SU-DHL-6 (cell line): Measurements from ENCODE around the gene NAV1.

ENCODE experiments used
- H2AFZ ChIP-seq: fragments of 200-600 bp; sonication (generic); 2 replicates; pipeline ENCODE4 v1.6.1; 2014; ENCODE audit warnings: low read depth, mild to moderate bottlenecking, moderate library complexity, mixed read lengths, antibody characterized with exemption, low read length; ENCODE audit not compliant: severe bottlenecking
- H3F3A ChIP-seq: fragments of 200-600 bp; shearing (Covaris generic); 2 replicates; pipeline ENCODE4 v1.6.0; 2016; ENCODE audit warnings: antibody characterized with exemption, mild to moderate bottlenecking; ENCODE audit not compliant: insufficient read depth
- H3K27ac ChIP-seq: fragments of 200-600 bp; sonication (generic); 2 replicates; pipeline ENCODE4 v1.5.1; 2016; ENCODE audit warnings: low read depth, mild to moderate bottlenecking, low read length, moderate library complexity, mixed read lengths
- H3K27me3 ChIP-seq: fragments of 200-600 bp; sonication (generic), shearing (Covaris generic); 2 replicates; pipeline ENCODE4 v1.6.0; 2014; ENCODE audit warnings: mild to moderate bottlenecking, low read length
- H3K36me3 ChIP-seq: fragments of 200-600 bp; sonication (generic); 2 replicates; pipeline ENCODE4 v1.6.1; 2014; ENCODE audit warnings: mild to moderate bottlenecking, low read length, mixed read lengths
- H3K4me2 ChIP-seq: fragments of 300-600, 200-600 bp; shearing (Covaris generic), sonication (generic); 2 replicates; pipeline ENCODE4 v1.6.0; 2014; ENCODE audit warnings: low read length, low read depth, mild to moderate bottlenecking; ENCODE audit not compliant: poor library complexity, severe bottlenecking
- H3K4me3 ChIP-seq: fragments of 200-600 bp; sonication (generic); 2 replicates; pipeline ENCODE4 v1.5.1; 2014; ENCODE audit warnings: antibody characterized with exemption, low read length, mild to moderate bottlenecking, mixed read lengths; ENCODE audit not compliant: insufficient read depth, poor library complexity, severe bottlenecking
- H3K79me2 ChIP-seq: fragments of 200-600 bp; sonication (generic); 2 replicates; pipeline ENCODE4 v1.6.1; 2014; ENCODE audit warnings: mild to moderate bottlenecking, low read length, moderate library complexity; ENCODE audit not compliant: insufficient read depth
- H3K9ac ChIP-seq: fragments of 200-600 bp; sonication (generic); 2 replicates; pipeline ENCODE4 v1.7.0; 2014; ENCODE audit warnings: mild to moderate bottlenecking, low read length
- H3K9me2 ChIP-seq: fragments of 200-600 bp; sonication (generic); replicated peaks from 2 replicates; pipeline ENCODE4 v1.6.1; 2014; ENCODE audit warnings: low read length; ENCODE audit not compliant: insufficient read depth
- H3K9me3 ChIP-seq: fragments of 200-600 bp; sonication (generic); 2 replicates; pipeline ENCODE4 v1.6.1; 2014; ENCODE audit warnings: low read length, mixed read lengths; ENCODE audit not compliant: insufficient read depth
- H4K20me1 ChIP-seq: fragments of 200-600 bp; sonication (generic); 2 replicates; pipeline ENCODE4 v1.6.1; 2014; ENCODE audit warnings: low read depth, mild to moderate bottlenecking, antibody characterized with exemption, low read length, moderate library complexity, mixed read lengths
- EZH2phosphoT487 ChIP-seq: fragments of 200-600 bp; sonication (generic), shearing (Covaris generic); conservative IDR thresholded peaks from 2 replicates; pipeline ENCODE4 v1.6.1; 2018; ENCODE audit warnings: mild to moderate bottlenecking, antibody characterized with exemption, low read length, moderate library complexity, mixed read lengths
- TF ChIP-seq, protein P1 (sequence below): fragments of 200-600 bp; sonication (generic); IDR thresholded peaks from one replicate; pipeline ENCODE4 v1.5.1; 2017; ENCODE audit warnings: antibody characterized with exemption, mild to moderate bottlenecking, low read length, moderate library complexity; ENCODE audit not compliant: insufficient read depth, poor library complexity, severe bottlenecking

NAV1 gene

GRCh38 chr1:201531551-201532425 is 7.1 kb upstream of the NAV1 start:
- no peaks in the 10 kb centered on the region for H3K9me2 ChIP-seq
- H2AFZ ChIP-seq = no peak overlapping the region
- no peak overlapping the region for H3K4me2 ChIP-seq
- no peaks in the 10 kb centered on the region for H3K36me3 ChIP-seq
- no peaks in the 10 kb centered on the region for H3K79me2 ChIP-seq
- H3K27me3 ChIP-seq = no peaks in the 10 kb centered on the region
- TF ChIP-seq EZH2phosphoT487 = no peak
- TF ChIP-seq, protein P1, sequence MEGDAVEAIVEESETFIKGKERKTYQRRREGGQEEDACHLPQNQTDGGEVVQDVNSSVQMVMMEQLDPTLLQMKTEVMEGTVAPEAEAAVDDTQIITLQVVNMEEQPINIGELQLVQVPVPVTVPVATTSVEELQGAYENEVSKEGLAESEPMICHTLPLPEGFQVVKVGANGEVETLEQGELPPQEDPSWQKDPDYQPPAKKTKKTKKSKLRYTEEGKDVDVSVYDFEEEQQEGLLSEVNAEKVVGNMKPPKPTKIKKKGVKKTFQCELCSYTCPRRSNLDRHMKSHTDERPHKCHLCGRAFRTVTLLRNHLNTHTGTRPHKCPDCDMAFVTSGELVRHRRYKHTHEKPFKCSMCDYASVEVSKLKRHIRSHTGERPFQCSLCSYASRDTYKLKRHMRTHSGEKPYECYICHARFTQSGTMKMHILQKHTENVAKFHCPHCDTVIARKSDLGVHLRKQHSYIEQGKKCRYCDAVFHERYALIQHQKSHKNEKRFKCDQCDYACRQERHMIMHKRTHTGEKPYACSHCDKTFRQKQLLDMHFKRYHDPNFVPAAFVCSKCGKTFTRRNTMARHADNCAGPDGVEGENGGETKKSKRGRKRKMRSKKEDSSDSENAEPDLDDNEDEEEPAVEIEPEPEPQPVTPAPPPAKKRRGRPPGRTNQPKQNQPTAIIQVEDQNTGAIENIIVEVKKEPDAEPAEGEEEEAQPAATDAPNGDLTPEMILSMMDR = no peak
- H4K20me1 ChIP-seq = no peaks in the 10 kb centered on the region
- no peaks in the 10 kb centered on the region for H3F3A ChIP-seq
- no peak overlapping the region for H3K4me3 ChIP-seq
- no peak overlapping the region for H3K9ac ChIP-seq
- no peak overlapping the region for H3K27ac ChIP-seq
- no peaks in the 10 kb centered on the region for H3K9me3 ChIP-seq

- Histone ChIP-seq H3K79me2 (no peaks in the 10 kb centered on the region), H3K36me3 (no peaks in the 10 kb centered on the region), H4K20me1 (no peaks in the 10 kb centered on the region), H3K9me3 (no peaks in the 10 kb centered on the region), H3K4me3 (no peak overlapping the region), H3K9ac (no peak overlapping the region), H3F3A (no peaks in the 10 kb centered on the region), H2AFZ (no peak overlapping the region), H3K4me2 (no peak overlapping the region), H3K27me3 (no peaks in the 10 kb centered on the region), H3K27ac (no peak overlapping the region), H3K9me2 (no peaks in the 10 kb centered on the region)
- TF ChIP-seq, protein P1 = no peak
- TF ChIP-seq EZH2phosphoT487 = no peak
Observed at GRCh38 chr1:201533836-201534235, 5.1 kb upstream of the NAV1 start.

GRCh38 chr1:201535046-201535918 is 3.6 kb upstream of the NAV1 start:
- H3K9ac ChIP-seq = no peak overlapping the region
- H4K20me1 ChIP-seq = no peaks in the 10 kb centered on the region
- no peak overlapping the region for H3K4me2 ChIP-seq
- TF ChIP-seq, protein P1 = no peak
- TF ChIP-seq EZH2phosphoT487 = no peak
- H3K79me2 ChIP-seq = no peaks in the 10 kb centered on the region
- no peak overlapping the region for H3K4me3 ChIP-seq
- H3K9me3 ChIP-seq = no peaks in the 10 kb centered on the region
- H3K36me3 ChIP-seq = no peaks in the 10 kb centered on the region
- no peaks in the 10 kb centered on the region for H3K9me2 ChIP-seq
- no peak overlapping the region for H3K27ac ChIP-seq
- no peak overlapping the region for H2AFZ ChIP-seq
- no peaks in the 10 kb centered on the region for H3F3A ChIP-seq
- H3K27me3 ChIP-seq = no peaks in the 10 kb centered on the region
